NCI-H1417 treated with DMSO at 0.1 percent for 48 hours (cell line): ENCODE measurements around the gene SLCO2B1.

Experiments
- DNase-seq: peaks from one replicate; lab custom pipeline; 2025; lab: John Stamatoyannopoulos, UW

SLCO2B1 gene

GRCh38 chr11:75193711-75194110 lies 42.8 kb downstream of the SLCO2B1 start:
- DNase-seq = no peak

- DNase-seq = no peak
Observed at GRCh38 chr11:75194147-75194546, 43.2 kb downstream of the SLCO2B1 start.

- no peak for DNase-seq
Observed at GRCh38 chr11:75195167-75195962, 44.5 kb downstream of the SLCO2B1 start.

GRCh38 chr11:75196426-75196825 lies 45.5 kb downstream of the SLCO2B1 start:
- no peak for DNase-seq

DNA sequence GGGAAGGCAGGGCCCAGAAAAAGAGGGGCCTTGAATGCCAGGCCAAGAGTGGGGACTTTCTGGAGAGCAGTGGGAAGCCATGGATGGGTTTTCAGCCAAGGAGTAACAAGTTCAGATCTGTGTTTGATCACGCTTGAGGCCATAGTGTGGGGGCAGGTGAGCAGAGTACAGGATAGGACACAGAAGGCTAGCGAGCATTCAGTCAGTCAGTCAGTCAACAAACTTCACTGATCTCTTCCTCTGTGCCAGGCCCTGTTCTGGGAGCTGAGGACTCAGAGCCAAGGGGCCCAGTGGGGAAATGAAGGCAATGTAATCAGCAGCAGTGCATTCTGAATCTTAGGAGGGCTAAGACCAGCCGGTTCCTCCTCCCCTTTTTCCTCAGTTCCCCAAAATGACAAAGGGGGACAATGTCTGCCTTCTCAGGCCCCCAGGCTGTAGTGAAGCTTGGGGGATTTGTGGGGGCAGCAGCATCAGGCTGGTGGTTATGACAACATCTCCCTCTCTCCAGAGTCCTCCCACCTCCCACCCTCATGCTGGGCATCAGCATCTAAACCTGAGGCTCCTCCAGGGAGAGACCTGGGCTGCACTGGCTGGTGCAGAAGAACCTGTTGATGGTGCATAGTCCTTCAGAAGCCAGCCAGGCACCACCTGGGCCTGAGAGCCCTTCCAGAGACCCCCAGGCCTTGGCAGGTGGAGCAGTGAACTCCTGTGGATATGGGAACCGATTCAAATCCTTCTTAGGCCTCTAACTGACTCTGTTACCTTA lies 46.8 kb downstream of the SLCO2B1 start:
- DNase-seq = no peak

GRCh38 chr11:75198278-75198973 lies 47.5 kb downstream of the SLCO2B1 start:
- DNase-seq = no peak

GRCh38 chr11:75199412-75199955 lies 48.6 kb downstream of the SLCO2B1 start:
- no peak for DNase-seq

GRCh38 chr11:75200051-75200450 lies 49.1 kb downstream of the SLCO2B1 start:
- no peak for DNase-seq

- DNase-seq = no peak
Observed at GRCh38 chr11:75200531-75200930, 49.6 kb downstream of the SLCO2B1 start.

DNA sequence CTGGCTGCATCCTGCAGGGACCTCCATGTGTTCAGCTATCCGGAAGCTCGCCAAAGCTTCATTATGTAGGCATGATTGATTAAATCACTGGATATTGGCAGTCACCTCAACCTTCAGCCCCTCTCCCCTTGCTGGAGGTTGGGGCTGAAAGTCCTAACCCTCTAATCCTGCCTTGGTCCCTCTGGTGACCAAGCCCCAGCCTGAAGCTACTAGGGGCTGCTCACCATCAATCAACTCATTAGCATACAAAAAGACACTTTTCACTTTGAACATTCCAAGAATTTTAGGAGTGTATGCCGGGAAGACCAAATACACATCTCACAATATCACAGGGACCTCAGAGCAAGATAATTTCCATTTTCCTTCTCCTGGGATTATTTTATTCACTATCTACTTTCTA lies 50.9 kb downstream of the SLCO2B1 start:
- DNase-seq = no peak

- DNase-seq = no peak
Observed at GRCh38 chr11:75202195-75202594, 51.3 kb downstream of the SLCO2B1 start.

DNA sequence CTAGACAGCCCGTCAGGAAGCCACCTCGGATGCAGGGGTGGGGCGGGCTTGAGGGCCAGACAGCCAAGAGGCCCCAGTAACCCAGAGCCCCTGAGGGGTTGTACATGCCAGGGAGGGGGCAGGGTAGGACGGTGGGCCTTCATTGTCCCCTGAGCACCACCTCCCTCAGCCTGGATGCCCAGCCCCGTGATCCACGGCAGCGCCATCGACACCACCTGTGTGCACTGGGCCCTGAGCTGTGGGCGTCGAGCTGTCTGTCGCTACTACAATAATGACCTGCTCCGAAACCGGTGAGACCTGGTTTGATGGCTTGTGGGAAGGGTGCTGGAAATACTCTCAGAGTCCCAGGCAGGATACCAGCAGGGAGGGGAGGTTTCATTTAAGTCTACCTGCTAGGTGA lies 52.2 kb downstream of the SLCO2B1 start:
- DNase-seq = no peak

- no peak for DNase-seq
Observed at GRCh38 chr11:75203641-75204011, 52.7 kb downstream of the SLCO2B1 start.

DNA sequence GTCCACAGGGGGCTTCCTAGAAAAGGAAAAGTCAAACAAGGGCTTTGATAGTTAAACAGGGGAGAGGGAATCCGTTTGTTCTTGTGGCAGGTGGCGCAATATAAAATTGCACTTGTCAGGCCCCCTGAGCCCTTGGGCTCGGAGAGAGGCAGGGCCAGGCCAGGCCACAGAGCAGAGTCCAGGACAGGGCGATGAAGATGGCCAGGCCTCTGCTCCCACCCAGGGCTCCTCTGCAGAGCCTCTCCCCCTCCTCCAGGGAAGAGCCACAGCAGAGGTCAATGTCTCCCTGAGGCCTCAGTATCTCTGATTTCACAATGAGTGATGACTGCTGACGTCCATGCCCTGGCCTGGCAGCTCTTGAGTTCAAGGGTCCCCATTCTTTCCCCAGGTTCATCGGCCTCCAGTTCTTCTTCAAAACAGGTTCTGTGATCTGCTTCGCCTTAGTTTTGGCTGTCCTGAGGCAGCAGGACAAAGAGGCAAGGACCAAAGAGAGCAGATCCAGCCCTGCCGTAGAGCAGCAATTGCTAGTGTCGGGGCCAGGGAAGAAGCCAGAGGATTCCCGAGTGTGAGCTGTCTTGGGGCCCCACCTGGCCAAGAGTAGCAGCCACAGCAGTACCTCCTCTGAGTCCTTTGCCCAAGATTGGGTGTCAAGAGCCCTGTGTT lies 53.2 kb downstream of the SLCO2B1 start:
- no peak for DNase-seq

GRCh38 chr11:75204685-75205563 lies 54.0 kb downstream of the SLCO2B1 start:
- DNase-seq = no peak

DNA sequence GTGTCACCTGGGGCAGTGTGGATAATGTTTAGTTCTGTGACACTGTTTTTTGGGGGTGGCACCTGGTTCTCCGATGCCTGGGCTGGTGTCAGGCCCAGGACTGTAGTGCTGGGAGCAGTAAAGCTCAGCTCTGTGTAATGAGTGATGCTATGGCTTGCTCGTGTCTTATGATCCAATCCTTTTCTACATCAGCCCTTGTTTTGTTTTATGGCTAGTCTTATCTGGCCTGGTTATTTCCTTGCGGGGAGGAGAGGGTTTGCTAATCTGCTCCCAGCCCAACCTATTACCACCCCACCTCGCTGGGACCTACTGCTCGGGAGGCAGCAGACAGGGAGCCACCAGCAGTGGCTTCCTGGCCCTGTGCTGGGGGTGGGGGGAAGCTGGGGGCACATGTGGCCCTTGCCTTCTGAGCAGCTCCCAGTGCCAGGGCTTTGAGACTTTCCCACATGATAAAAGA lies 54.7 kb downstream of the SLCO2B1 start:
- no peak for DNase-seq

DNA sequence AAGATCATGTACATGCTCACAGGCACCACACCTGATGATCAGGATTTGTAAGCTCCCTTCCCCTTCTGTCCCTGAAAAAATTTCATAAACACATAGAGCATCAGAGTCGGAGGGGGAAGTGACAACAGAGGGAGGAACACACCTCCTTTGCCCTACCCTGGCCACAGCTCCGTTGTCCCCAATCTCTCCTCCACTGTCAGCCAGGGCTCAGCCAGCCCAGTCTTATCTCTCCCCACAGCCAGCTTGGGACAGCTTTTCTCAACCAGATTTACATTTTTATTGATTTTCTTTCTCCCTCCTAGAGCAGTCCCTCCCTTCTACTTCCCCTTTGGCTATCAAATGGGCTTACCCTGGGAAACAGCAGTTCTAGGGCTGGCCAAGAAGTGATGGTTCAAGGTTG lies 57.5 kb downstream of the SLCO2B1 start:
- DNase-seq = no peak

- DNase-seq = no peak
Observed at GRCh38 chr11:75212411-75212810, 61.5 kb downstream of the SLCO2B1 start.

DNA sequence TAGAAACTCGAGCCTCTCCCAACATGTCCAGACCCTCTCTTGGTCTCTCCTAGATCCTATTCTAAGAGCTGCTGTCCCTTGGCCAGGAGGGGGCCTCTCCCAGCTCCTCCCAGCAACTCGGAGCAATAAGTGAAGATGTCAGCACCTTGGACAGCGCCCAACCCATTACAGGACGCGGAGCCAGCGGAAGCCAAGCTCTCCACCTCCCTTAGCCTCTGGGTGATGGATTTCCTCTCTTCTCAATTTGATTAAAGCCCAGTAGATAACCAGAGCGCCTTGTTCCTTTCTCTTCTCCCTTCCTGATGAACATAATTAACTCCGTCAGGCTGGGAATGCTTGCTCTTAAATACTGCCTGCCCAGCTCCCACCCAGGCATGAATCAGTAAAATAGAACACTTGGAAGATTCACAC lies 63.5 kb downstream of the SLCO2B1 start:
- no peak for DNase-seq

DNA sequence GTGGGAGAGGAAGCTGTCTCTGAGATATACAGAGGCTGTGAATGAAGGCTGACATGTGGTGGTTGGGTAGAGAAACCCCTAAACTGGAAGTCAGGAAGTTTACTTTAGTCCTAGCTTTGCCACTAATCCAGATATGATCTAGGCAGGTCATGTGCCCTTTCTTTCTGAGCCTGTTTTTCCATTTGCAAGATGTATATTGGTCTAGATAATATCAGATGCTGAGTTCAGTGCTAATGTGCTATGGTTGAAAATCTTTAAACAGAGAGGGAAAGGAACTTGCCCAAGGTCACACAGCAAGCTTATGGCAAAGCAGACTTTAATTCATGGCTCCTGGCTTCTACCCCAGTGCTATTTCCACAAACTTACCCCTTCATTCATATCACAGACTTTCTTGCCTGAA lies 63.9 kb downstream of the SLCO2B1 start:
- no peak for DNase-seq

- DNase-seq = no peak
Observed at GRCh38 chr11:75219869-75220268, 69.0 kb downstream of the SLCO2B1 start.
